AG10803 (cell line): ENCODE data around the gene MYO1D.

Experiments
- DNase-seq: peaks from one replicate; pipeline ENCODE4 v3.0.0; 2010; ENCODE audit warnings: low read depth
- H3K4me3 ChIP-seq: 2 replicates; pipeline ENCODE4 v1.5.1; 2011; ENCODE audit warnings: mild to moderate bottlenecking, low read length, control low read depth
- TF ChIP-seq, protein P1 (sequence below): conservative IDR thresholded peaks from 2 replicates; pipeline ENCODE4 v1.5.1; 2011; ENCODE audit warnings: mild to moderate bottlenecking, low read length, control low read depth, inconsistent platforms

MYO1D gene

GRCh38 chr17:32699247-32699646, 177.7 kb downstream of the MYO1D start:
- no peak overlapping the region for H3K4me3 ChIP-seq
- DNase-seq = no peak
- TF ChIP-seq, protein P1, sequence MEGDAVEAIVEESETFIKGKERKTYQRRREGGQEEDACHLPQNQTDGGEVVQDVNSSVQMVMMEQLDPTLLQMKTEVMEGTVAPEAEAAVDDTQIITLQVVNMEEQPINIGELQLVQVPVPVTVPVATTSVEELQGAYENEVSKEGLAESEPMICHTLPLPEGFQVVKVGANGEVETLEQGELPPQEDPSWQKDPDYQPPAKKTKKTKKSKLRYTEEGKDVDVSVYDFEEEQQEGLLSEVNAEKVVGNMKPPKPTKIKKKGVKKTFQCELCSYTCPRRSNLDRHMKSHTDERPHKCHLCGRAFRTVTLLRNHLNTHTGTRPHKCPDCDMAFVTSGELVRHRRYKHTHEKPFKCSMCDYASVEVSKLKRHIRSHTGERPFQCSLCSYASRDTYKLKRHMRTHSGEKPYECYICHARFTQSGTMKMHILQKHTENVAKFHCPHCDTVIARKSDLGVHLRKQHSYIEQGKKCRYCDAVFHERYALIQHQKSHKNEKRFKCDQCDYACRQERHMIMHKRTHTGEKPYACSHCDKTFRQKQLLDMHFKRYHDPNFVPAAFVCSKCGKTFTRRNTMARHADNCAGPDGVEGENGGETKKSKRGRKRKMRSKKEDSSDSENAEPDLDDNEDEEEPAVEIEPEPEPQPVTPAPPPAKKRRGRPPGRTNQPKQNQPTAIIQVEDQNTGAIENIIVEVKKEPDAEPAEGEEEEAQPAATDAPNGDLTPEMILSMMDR = no peak

DNA sequence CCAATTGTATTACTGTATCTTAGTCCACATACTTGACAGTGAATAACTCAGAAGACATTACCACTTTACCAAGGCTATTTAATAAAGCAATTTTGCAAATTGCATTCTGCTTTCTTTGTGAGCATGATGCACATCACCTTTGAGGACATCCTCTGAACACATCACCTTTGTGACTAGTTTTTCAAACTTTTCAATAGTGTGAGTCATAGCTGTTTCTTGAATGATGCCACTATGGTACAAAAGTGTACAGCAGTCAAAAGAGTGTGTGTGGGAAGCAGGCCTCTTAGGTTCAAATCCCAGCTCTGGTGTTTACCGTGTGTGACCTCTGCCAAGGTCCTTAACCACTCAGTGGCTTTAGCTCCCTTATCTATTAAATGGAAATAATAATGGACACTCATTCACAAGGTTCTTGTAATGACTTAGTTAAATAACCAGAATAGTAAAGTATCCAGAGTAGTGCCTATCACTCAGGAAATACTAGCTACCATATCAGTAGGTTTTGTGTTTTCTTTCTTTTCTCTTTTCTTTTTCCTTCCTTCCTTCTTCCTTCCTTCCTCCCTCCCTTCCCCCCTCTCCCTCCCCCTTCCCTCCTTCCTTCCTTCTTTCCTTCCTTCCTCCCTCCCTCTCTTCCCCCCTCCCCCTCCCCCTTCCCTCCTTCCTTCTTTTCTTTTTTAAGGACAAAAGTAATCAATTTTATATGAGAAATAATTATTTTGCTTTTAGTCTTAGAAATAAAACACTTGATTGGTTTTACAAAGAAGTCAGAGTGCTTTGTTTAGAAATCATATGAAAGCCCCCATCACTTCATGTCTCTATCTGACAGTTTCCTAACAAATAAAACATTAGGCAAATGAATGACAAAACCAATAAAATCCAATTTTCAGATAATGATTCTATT, 178.9 kb downstream of the MYO1D start:
- TF ChIP-seq, protein P1 = no peak
- no peak for DNase-seq
- no peak overlapping the region for H3K4me3 ChIP-seq

- TF ChIP-seq, protein P1 = no peak
- no peak overlapping the region for H3K4me3 ChIP-seq
- no peak for DNase-seq
Observed at GRCh38 chr17:32696426-32696825, 180.5 kb downstream of the MYO1D start.

GRCh38 chr17:32695864-32696263, 181.1 kb downstream of the MYO1D start:
- TF ChIP-seq, protein P1 = no peak
- DNase-seq = no peak
- H3K4me3 ChIP-seq = no peak overlapping the region

DNA sequence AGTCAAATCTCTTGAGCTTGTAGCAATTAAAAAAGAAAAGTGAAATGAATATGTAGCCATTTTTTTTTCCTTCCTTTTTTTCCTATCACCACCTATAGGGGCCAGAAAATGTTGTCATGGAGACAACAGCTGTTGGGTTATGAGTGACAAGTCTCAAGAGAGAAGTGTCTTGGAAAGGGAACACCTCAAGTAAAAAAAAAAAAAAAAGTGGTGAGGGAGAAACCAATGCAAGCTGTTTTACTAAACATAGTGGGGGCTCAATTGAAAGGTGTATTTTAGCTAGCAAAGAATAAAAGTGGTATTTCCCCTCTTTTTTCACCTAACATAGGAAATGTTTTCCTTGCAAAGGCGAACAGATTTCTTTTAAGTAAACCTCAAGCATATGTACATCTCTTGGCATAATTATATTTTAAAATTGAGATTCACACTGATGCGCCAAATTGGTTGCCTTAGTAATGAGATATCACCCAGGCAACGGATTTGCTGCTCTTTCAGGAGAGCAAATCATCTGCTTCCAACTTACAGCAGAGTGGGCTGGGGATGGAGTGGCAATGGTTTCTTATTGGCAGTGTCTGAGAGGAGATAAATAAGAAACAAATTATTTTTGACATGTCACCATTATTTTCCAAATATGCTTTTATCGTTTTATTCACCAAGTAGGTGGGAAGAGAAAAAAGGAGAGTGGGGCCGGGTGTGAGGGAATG, 183.6 kb downstream of the MYO1D start:
- no peak overlapping the region for H3K4me3 ChIP-seq
- no peak for DNase-seq

GRCh38 chr17:32692179-32692578, 184.7 kb downstream of the MYO1D start:
- H3K4me3 ChIP-seq = no peak overlapping the region
- no peak for DNase-seq
- TF ChIP-seq, protein P1 = no peak

More for the DNA sequence above, 183.6 kb downstream of the MYO1D start:
- TF ChIP-seq, protein P1 = no peak
